T-helper 1 cell (primary cell): Measurements from ENCODE around the gene EAF1.
A peak's percentile ranks its signal among the peaks of the same experiment; 100 is the strongest.
"Not testable (repeated sequence)": the region's sequence is repeated elsewhere in the genome, so short reads cannot be mapped to it uniquely, and the experiment has no call there.

Source experiments
- DNase-seq, 5 donors: peaks; one replicate each; pipeline ENCODE4 v3.0.0-alpha.2; 2012 to 2020

The EAF1 gene

GRCh38 chr3:15453501-15453900 is 26.1 kb downstream of the EAF1 start:
- no peak for DNase-seq

- no peak for DNase-seq
Measured at GRCh38 chr3:15453991-15454625, 26.7 kb downstream of the EAF1 start.

GRCh38 chr3:15454965-15455364 is 27.6 kb downstream of the EAF1 start:
- no peak for DNase-seq

GRCh38 chr3:15455756-15456155 is 28.4 kb downstream of the EAF1 start:
- no peak for DNase-seq

GRCh38 chr3:15456321-15456720 is 28.9 kb downstream of the EAF1 start:
- DNase-seq, result no peak

GRCh38 chr3:15456915-15457314 is 29.5 kb downstream of the EAF1 start:
- not testable (repeated sequence) for DNase-seq

GRCh38 chr3:15458212-15458780 is 30.9 kb downstream of the EAF1 start:
- DNase-seq, result no peak

- peak in 1 of 5 donors; percentile 58 for DNase-seq
Measured at GRCh38 chr3:15460891-15461531, 33.6 kb downstream of the EAF1 start.

- DNase-seq, result no peak
Measured at GRCh38 chr3:15462451-15462850, 35.1 kb downstream of the EAF1 start.

- DNase-seq, result no peak
Measured at GRCh38 chr3:15465876-15466585, 38.6 kb downstream of the EAF1 start.

GRCh38 chr3:15467227-15468181 is 40.1 kb downstream of the EAF1 start:
- no peak for DNase-seq

- DNase-seq, result no peak
Measured at GRCh38 chr3:15470261-15470660, 42.9 kb downstream of the EAF1 start.

GRCh38 chr3:15470849-15471248 is 43.5 kb downstream of the EAF1 start:
- no peak for DNase-seq

GRCh38 chr3:15471861-15472260 is 44.5 kb downstream of the EAF1 start:
- DNase-seq, result no peak

GRCh38 chr3:15475161-15475560 is 47.8 kb downstream of the EAF1 start:
- DNase-seq, result no peak

GRCh38 chr3:15476378-15476777 is 49.0 kb downstream of the EAF1 start:
- no peak for DNase-seq

- no peak for DNase-seq
Measured at GRCh38 chr3:15477951-15478639, 50.7 kb downstream of the EAF1 start.

GRCh38 chr3:15478640-15478979 is 51.2 kb downstream of the EAF1 start:
- no peak for DNase-seq

GRCh38 chr3:15479400-15480224 is 52.2 kb downstream of the EAF1 start:
- no peak for DNase-seq

- not testable (repeated sequence) for DNase-seq
Measured at GRCh38 chr3:15484551-15484950, 57.2 kb downstream of the EAF1 start.

- DNase-seq, result no peak
Measured at GRCh38 chr3:15486020-15486419, 58.6 kb downstream of the EAF1 start.
